Putamen (tissue), 1 donor: ENCODE data around the gene FAR2.
"Not testable (repeated sequence)": the region's sequence is repeated elsewhere in the genome, so short reads cannot be mapped to it uniquely, and the experiment has no call there.

ENCODE experiments used
- DNase-seq: peaks from one replicate; pipeline ENCODE4 v3.0.0-alpha.2; 2016; ENCODE audit warnings: low spot score

Gene FAR2

DNA sequence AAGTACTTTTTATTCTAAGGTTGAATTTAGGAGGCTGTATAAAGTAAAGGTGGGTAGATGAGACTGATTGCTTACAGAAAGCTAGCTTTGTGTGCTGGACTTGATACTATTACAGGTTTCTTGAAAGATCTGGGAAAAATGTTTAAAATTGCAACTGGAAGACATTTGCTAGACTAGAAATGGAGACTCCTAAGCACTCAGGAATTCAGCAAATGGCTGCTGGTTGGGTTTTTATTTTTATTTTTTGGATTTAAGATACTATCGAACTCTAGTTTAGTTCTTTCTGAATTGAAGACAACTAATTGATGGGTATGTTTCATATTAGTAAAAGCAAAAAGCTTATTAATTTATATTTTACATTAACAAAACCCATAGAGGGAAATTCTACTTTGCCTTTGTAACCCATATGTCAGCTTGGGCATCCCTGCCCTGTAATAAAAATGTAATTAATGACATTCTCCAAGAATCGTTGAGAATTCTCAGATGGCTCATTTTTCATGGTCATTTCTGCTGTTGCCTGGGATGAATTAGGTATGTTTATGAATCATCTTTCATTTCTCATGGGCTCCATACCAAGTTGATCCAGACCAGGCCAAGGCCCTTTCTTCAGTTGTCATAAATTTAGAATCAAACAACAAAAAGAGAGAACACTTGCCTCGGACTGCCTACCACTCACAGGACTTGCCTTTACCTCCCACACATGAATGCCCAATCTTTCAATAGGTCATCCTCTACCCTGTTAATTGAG lies 129.8 kb downstream of the FAR2 start:
- DNase-seq = no peak

DNA sequence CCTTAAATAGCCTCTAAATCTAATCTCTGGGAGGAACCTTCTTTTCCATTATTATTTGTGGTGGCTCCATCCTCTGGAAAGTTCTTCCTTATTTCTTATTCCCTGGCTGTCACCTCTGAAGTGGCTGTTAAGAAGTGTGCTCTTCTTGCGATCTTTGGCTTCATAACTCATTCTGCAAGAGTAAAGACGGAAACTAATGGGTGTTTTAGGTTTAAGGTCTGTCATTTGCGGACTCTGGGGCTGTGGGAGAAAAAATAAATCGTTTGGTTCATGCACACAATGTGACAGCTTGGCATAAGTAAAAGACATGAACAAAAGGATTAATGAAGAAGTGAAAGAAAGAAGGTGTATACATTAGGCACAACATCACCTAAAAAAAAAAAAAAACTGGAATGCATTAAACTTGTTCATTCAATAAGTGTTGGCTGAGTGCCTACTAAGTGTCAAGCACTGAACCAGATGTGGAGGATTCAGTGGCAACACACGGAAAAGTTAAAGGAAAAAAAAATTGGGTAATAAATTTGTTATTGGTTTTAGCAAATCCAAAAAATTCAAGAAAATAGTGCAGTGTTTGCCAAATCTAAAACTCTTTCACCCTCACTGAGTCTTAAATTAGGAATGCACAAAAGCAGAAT lies 132.4 kb downstream of the FAR2 start:
- DNase-seq = no peak

DNA sequence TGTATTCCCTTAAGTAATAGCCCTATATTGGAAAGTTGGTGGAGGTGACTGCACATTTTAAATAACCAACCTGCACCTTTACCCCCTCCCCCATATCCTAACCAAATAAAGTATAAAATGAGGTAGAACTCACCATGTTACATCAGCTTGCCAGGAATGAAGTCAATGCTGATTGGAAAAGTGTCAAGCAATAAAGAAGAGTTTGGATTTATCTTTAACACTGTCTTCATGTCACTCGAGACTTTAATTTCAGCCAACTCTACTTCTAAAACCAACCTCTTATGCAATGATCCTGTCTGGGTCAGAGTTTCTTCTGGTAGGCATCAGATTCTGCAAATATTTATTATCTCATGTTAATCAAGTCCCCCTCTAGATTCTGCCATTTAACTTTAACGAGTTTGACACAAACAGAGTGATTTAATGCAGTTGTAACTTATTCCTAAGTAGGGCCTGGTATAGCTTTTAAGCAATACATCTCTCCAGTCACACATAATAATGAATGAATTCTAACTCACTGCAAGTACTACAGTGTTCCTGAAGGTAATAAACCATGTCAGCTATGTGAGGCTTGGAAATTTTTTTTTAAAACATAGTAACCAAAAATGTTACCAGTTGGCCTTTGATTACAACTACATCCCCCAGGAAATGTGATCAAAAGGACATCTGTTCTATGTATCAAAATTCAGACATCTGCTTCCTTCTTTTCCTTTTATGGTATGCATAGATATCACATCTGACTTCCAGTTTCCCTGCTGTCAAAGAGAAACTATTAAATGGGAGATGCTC lies 133.1 kb downstream of the FAR2 start:
- DNase-seq = no peak

DNA sequence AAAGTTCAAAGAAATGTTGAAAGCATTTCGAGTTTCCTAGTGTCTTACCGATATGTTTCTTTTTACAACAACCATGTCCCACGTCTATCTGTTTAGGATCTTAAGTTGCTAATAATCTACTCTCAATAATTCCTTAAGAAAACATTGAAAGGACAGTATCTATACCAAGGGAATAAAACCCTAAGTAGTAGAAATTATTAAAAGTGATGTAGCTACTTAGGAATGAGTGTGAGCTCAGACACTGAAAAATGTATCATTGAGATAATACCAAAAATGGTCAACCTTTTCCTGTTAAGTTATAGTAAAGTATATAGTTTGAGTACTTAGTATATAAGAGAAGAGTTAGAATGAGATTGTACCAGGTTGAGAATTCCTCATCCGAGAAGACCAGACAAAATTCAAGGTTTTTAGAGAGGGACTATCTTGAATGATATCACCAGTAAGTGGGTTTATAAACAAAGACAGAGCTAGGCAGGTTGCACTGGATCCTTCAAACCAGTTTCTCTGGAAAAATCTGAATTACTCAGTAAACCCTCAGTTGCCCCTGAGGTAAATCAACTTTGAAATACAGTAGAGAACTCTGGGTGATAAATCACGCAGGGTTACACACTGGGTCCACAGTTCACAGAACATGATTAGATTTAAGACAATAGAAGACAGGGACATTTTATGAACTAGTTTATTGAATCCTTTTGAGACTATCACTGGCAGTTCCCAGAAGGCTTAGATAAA lies 135.1 kb downstream of the FAR2 start:
- no peak for DNase-seq

DNA sequence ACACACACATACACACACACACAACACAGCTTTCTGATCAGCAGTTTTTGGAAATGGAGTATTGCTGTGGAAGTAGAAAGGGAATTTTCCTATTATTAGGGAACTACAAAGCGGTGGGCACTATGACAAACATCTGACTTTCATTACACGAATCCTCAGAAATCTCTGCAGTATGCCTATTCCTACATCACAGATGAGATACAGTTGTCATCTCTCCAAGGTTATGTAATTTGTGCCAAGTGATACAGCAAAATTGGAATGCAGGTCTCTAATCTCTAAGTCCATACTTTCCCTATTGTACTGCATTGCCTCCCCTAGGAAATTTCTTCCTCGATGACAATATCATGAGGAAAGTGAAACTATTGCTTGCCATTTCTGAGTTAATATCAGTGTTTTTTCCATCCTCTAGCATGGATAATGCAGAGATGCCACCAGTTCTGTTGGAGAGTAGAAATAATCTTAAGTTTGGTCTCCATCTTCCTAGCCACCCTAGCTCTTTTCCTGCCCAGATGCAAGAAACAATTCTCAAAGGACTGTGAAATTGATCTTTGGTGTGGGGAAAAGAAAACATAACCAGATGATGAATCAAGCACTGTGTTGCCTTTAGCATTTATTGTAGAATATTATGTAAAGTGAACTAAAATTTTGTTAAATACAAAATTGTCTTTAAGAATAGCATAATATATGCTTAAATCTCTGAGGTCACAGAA lies 137.2 kb downstream of the FAR2 start:
- no peak for DNase-seq

DNA sequence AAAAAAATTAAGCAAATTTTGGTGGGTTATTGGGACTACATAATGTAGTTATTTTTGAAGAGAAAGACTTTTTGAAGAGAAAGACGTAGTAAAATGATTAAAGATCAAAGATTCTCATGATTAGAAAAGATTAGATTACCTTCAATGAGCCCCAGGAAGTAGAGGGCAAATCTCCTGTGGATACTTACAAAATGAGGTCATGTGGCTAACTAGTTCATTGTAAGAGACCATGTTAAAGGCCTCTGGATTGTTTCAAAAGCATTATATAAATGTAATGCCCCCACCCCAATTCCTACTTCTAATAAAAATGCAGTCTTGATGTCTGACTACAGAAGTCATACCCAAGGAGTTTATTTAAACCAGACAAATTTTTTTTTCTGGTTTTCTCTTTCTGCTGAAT lies 138.5 kb downstream of the FAR2 start:
- DNase-seq = no peak

DNA sequence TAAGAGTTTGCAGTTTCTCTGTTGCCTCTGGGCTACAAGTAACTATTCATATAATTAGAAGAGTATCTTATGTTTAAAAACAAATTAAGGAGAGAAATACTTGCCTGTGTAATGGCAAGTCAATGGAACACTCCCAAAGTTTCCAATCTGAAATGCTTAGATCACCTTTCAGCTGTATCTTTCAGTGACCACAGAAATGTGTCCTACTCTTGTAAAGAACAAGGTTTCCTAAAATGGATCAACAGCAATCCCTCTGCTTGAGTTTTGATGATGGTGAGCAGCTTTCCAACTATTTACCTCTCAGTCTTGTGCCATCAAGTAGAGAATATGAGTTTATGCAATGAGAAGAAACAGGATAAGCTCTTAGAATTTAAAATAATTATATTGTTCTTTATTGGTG lies 139.0 kb downstream of the FAR2 start:
- DNase-seq = no peak

DNA sequence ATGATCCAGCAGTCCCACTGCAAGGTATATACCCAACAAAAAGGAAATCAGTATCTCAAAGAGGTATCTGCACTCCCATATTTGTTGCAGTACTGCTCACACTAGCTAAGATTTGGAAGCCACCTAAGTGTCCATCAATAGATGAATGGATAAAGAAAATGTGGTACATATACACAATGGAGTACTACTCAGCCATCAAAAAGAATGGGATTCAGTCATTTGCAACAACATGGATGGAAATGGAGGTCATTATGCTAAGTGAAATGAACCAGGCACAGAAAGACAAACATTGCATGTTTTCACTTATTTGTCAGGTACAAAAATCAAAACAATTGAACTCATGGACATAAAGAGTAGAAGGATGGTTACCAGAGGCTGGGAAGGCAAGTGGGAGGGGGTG lies 141.4 kb downstream of the FAR2 start:
- not testable (repeated sequence) for DNase-seq

DNA sequence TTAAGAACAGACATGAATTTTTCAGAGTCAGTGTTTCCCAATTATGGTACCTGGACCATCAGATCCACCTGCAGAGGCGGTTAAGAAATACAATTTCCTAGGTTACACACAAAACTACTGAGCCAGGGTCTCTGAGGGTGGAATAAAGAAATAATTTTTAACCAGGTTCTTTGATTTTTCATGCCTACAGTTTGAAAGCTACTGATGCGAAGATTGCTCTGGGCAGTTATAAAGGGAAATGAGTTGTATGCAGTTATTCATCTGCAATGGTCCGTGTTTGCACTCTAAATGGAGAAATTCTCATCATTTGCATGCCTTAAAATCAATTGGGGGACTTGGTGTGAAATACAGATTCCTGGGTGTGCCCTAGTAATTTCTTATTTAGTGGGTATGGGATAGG lies 142.1 kb downstream of the FAR2 start:
- DNase-seq = no peak

DNA sequence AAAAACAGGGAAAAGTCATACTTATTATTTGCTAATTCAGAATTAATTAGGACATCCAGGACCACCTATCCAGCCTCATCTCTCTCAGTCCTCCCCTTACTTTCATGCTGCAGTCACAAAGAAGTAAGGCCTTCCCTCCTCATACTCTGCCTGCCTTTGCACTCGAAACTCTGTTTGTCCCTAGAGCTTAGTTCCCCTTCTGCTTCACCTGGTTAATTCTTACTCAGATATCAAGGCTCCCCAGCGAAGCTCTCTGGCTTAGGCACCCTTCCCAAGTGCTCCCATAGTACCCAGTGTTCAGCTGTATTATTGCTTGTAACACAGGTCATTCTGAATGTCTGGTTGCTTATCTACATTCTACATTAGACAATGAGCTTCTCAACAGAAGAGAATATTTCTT lies 150.6 kb downstream of the FAR2 start:
- DNase-seq = no peak

DNA sequence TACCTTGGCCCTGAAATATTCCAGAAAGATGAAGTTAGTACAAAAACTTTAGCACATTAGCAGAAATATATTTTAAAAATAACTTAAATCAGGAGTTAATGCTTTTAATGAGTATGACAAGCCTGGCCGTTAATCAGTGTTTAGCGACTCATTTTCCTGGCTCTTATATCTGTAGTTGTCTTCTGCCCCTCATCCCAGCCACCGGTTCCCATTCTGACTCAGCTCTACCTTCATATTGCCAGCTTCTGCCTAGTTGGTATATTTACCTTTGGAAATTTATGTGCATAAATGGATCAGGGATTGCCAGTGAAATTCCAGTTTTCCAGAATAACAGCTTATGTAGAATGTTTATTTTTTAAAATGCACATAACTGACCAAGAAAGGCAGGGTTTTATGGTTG lies 152.0 kb downstream of the FAR2 start:
- DNase-seq = no peak

DNA sequence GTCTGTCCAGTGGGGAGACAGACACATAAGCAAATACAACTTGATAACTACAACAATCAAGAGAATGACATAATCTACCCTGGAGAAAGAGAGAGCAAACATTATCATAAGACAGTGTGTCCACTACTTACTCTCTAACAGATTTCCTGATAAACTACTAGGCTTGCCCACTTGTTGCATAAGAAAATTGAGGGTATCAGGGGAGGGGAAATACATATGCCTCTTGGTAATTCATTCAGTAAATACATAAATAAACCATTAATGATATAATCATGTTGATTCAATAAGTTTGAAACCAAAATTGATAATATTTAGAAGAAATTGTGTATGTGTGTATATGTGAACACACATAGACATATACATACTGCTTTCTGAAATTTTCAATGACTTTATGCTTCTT lies 155.3 kb downstream of the FAR2 start:
- DNase-seq = no peak

DNA sequence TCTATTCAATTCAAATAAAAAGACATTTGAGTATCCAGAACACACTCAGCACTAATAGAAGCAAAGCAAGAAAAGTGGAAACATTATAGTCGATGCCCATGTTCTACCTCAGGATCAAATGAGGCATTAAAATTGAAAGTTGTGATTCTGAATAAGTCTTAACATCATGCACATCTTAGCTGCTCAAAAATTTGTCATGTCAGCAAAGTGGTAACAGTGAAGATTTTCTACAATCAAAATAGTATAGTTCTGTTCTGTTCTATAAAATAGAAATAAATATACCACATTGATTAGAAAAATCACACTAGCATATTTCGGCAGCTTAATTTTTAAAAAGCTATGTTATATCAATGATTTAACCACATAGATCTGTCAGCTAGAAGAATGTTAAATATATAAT lies 157.2 kb downstream of the FAR2 start:
- DNase-seq = no peak

DNA sequence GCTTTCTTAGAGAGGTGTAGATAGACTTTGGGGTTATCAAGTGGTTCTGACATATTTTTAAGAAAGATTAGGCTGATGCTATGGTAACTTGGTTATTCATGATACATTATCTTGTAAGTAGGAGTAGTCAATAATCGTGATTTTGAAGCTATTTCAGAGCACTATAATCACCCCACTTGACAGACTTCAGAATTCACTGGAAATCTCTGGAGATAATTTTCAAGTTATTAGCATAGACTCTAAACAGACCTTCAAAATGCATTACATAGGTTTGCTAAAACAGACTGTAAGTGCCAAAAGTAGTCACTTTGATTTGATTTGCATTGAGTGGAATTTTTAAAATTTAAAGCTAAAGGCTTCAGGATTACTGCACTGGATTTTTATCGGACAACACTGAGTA lies 157.6 kb downstream of the FAR2 start:
- peak; percentile 41 for DNase-seq

DNA sequence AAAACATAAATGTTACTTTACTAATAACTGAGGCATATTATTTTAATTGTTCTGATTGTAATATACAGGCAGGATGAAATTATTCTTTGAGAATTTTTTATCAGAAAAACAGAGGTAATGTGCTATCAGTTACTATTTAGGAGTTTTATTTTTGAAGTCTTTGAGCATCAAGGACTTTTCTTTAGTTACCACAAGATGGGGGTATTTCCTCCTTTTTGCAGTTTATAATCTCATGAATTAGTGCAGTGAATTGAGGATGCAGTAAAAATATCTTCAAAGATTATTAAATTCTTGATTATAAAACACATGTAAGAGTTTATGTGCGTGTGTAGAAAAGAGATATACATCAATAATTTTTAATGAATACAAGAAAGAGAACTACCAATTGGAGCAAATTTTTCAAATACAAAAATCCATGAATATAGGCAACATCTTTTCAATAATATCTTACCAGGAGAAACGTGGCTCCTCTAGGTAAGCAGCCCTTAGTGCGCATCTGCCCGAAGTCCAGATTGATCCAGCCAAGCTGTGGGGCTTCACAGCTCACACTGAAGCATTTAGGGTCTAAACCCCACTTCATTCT lies 160.3 kb downstream of the FAR2 start:
- DNase-seq = no peak

DNA sequence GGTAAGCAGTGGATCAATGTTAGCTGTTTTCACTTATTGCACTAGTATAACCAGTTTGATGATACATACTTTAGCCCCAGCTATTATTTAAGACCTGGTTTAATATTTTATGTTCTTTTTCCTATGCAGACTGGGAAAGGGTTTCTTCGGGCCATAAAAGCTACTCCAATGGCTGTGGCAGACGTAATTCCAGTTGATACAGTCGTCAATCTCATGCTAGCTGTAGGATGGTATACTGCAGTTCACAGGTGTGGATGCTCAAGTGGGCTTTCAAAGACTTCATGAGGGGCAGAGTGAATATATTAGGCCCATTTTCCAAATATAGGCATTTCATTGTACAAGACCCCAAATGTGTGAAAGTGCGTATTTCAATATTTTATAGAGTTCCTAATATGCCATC lies 161.8 kb downstream of the FAR2 start:
- DNase-seq = no peak

DNA sequence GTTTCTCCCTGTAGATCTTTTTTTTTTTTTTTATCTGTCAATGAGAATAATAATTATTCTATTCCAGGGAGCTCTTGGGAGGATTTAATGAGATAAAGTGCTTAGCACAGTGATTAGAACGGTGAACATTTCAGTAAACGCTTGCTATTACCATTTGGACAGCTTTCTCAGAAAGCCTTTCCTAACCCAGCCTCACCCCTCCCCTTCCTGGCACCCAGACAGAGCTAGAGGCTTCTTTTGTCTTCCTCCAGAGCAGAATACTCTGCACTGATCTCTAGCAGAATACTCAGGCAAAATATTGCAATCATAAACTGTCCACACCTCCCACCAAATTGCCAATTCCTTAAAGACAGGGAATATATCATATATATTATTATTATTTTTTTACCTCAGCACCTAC lies 165.3 kb downstream of the FAR2 start:
- peak; percentile 77 for DNase-seq

DNA sequence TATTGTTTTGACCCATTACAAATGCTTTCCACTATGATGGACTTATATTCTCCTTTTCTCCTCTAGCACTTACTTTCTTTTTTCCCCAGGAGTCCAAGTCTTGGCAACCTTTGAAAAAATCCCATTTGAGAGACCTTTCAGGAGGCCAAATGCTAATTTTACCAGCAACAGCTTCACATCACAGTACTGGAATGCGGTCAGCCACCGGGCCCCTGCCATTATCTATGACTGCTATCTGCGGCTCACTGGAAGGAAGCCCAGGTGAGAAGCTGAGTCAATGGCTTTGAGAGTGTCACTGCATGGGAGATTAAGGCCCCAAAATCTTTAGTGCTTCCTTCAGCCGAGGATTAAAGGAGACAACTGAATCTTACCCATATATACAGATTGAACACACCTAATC lies 167.7 kb downstream of the FAR2 start:
- no peak for DNase-seq

DNA sequence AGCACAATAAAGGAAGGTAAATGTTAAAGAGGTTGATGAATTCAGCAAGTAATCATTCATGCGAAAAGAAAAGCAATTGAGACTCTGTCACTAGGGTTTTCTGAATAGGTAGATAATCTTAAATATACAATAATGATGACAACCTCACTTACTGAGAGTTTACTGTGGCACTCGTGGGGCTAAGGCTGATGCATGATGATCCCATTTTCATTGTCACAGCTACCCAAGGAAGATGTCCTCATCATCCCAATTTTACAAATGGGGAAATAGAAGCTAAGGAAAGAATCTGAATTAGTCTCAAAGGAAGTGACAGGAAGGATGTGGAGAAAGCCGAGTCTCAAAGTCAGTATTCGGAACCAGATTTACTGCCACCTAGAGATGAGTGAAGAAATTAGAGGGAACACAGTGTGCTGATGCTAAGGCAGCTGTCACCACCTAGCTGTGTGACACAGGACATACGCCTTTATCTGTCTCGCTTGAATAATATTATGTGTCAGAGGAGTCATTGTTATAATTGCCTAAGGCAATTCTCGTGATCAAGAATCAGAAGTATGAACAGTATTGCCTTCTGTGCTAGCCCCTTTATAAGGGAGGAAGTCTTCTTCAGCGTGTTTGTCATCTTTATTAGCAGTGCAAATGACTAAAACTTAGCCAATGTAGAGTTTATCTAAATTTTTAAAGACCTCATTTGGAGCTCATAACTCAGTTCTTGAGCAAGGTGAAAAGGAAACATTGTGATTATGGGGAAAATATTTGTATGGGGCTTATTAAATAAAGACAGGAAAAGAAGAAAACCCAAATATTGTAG lies 168.7 kb downstream of the FAR2 start:
- peak; percentile 86 for DNase-seq

DNA sequence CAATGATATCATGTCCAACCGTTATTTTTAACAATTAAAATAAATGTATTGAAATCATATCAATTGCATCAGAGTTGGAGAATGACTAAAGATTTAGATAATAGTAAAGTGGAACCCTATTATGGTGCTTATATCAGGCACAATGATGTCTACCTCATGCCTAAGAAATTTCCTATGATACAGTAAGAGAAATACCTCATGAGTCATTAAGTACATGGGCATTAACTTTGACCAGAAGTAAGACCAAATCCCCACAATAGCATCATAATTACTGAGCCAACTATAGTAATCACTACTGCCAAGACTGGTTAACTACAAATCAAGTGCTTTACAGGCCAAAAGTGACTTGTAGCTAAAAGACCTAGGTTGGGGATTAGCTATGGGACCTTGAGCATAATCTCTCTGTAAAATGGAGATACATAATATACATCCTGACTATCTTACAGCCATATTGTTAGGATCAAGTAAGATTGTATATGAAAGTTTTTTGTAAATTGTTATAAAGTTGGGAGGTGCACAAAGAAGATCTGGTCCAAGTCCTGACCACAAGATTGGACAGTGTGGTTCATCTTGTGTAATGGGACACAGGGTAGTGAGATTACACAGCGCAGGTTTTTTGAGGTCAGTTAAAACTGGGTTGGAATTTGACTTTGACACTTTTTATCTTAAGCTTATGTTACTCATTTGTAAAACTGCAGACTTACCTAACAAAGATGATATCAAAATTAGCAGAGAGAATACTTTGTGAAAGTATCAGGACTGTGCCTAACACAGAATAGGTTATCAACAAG lies 171.4 kb downstream of the FAR2 start:
- no peak for DNase-seq
